ENCODE results near the gene TEX19.
A peak's percentile ranks its signal among the peaks of the same experiment; 100 is the strongest.
"Not testable (repeated sequence)": the region's sequence is repeated elsewhere in the genome, so short reads cannot be mapped to it uniquely, and the experiment has no call there.

Gene TEX19

DNA sequence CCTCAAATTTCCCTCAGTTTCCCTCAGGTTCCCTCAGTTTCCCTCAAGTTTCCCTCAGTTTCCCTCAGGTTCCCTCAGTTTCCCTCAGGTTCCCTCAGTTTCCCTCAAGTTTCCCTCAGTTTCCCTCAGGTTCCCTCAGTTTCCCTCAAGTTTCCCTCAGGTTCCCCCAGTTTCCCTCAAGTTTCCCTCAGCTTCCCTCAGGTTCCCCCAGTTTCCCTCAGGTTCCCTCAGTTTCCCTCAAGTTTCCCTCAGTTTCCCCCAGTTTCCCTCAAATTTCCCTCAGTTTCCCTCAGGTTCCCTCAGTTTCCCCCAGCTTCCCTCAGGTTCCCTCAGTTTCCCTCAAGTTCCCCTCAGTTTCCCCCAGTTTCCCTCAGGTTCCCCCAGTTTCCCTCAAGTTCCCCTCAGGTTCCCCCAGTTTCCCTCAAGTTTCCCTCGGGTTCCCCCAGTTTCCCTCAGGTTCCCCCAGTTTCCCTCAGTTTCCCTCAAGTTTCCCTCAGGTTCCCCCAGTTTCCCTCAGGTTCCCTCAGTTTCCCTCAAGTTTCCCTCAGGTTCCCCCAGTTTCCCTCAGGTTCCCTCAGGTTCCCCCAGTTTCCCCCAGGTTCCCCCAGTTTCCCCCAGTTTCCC, 516 bp downstream of the TEX19 start:
- DNase-seq, result not testable (repeated sequence)

DNA sequence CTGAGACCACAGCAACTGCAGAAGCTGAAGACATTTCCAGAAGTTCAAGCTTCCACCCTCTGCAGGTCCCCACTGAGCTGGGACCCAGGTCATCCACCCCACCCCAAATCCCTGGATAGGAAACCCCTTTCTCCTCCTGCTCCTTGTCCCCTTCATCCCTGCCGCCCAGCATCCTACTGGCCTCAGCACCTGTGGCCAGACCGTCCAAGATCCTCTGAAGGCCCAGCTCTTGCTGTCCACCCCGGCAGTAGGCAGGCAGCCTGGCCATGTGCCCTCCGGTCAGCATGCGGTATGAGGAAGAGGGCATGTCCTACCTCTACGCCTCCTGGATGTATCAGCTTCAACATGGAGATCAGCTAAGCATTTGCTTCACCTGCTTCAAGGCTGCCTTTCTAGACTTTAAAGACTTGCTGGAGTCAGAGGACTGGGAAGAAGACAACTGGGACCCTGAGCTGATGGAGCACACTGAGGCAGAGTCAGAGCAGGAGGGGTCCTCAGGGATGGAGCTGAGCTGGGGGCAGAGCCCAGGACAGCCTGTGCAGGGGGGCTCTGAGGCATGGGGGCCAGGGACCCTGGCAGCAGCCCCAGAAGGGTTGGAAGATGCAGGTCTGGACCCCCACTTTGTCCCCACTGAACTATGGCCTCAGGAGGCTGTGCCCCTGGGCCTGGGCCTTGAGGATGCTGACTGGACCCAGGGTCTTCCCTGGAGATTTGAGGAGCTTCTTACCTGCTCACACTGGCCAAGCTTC, 3.0 kb downstream of the TEX19 start:
- DNase-seq, result no peak

DNA sequence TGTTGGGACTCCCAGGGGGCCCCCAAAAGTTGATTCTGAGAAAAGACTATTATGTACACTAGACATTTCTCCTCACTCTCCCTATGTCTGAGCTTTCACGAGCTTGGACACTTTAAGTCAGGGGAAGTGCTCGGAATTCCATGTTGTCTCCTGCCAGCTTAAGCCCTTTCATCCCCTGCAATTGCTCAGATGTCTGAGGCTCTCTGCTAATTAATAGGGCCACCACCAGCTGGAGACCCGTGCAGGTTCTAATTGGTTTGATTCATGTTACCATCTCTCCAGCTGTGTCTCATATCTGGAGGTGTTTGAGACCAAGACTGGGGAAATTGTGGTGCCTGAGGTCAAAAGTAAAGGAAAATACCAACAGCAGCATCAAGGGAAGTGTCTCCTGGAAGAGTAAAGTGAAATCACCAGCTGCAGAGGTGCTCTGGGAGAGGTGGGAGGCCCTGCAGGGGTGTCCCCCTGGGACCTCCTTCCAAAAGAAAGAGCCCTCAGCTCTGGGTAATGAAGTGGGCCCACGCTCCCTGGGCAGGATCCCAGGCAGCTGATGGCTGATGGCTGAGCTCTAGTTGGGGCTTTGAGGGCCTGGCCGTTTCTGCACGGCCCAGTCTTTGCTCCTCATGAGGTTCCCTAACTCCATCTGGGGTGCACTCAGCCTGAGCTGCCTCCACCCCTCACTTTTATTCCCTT, 6.7 kb downstream of the TEX19 start:
- DNase-seq, result no peak

DNA sequence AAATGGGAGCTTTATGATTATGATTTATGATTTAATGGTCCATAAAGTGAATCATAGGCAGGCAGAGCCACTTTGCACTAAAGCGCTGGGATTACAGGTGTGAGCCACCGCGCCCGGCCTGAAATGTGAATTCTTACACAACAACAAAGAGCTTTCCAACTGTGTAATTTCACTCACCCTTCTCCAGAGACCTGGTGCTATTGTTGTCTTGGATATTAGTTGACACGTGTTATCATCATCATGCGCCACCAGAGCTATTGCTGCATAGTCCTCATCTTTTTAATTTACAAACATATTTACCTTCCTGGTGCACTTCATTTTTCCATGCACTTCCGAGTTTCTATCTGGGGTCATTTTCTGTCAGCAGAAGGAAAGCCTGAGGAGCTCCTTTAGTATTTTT, 7.7 kb downstream of the TEX19 start:
- no peak for DNase-seq

DNA sequence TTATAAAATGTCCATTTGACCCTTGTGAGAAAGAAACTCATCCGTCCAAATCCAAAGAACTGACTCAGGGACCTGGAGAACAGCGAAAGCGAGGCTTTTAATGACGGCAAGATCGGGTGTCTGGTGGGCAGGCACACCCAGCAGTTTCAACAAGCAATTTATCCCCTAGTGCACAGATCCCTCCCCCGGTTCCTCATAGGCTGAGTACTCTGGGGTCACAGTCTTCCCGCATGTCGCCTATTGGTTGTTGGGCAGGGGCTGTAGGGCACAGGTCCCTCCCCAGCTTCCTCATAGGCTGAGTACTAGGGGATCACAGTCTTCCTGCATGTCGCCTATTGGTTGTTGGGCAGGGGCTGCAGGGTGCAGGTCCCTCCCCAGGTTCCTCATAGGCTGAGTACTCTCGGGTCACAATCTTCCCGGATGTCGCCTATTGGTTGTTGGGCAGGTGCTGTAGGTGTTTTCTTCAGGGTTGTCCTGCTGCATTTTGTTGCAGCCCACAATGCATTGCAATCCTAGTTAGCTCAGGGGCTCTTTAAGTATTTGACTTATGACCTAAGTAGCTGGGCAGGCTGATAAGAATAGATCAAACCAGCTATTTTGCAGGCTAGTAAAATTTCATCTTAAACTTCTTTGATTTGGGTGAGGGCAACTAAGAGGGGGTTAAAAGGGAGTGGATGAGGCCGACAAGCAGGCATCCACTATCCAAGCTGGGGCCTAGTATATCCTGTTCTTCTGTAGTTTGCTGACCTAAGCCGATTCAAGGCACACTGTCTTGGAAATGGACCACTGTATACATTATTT, 8.9 kb downstream of the TEX19 start:
- no peak for DNase-seq

DNA sequence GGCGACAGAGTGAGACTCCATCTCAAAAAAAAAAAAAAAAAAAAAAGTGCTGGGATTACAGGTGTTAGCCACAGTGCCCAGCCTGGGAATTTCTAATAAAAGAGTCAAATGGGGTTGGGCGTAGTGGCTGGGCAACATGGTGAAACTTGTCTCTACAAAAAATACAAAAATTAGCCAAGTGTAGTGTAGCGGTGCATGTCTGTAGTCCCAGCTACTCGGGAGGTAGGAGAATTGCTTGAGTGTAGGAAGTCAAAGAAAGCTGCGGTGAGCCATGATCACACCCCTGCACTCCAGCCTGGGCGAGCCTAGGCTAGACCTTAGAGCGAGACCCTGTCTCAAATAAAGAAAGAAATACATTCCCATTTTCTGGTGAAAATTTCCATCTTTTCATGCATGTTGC, 10.2 kb downstream of the TEX19 start:
- DNase-seq, result no peak

DNA sequence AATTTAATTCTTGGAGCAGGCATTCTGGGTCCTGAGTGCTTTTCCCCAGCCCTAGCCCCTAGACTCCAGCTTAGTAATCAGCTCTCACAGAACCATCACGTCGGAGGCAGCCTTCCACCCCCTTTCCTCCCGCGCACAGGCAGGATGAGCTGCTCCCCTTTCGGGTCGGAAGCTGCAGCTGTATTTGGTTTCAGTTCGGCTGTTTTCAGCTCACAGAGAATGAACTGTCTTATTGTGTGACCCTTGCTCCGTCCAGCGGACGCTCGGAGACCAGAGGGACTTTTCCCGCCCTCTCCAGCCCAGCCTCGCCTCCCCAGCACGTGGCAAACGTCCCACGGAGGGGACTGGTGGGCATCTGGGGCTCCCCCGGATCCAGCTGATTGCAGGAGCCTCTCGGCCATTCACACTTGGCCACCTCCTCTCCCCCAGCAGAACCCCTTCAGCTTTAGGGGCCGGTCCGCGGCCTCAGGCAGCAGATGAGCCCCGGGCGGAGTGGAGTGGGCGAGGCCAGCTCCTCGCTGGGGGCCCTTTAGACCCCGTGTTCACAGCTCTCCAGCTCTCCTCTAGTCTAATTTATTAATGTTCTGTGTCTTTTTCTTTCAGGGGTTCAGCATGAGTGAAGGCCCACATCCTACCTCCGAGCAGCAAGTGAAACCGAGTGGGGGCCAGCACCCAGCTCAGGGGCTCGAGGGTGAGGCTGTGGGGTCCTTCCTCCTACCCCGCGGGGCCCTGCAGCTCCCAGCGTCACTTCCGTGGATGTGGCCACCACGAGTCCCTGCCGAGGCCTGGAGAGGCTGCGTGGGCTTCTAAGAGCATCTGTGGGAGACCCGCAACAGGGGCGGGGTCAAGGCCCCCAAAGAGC, 11.7 kb downstream of the TEX19 start:
- DNase-seq, result peak in 2 of 6 experiments; percentile 13 to 16

DNA sequence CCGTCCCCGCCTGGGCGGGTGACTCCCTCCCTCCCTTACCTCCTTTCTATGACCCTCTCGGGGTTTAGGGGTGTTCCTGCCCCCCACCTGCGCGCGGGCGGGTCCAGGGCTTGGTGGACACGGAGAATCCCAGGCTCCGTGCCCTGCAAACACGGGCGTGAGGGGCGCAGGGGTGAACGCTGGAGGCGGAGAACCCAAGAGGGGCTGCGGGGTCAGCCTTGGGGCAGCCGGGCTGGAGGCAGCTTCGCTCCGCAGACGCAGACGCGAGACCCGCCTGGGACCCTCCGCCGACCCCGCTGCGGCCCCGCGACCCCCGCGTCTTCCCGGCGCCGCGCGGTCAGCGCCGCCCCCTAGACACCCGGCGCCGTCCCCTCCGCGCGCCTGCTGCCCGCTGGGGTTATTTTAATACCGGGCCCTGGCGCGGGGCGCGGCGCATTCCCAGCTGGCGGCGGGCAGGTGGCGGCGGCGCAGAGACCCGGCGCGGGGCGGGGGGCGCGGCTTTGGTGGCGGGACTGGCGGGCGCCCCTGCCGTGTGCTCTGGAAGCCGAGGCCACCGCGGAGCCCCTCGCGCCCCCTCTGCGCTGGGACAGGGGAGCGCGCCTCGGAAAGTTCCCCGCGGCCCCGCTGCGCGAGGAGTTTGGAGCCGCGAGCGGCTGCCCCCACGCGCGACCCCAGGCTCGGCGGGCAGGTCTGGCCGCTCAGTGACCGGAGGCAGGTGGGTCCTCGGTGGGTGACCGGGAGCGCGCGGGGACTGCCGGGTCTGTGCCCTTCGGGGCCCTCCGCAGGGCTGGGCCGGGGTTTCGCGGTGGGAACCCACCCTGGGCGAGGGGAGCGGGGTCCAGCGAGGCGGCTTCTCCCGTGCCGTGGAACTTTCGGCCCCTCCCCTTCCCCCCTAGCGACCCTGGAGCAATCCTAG, 12.5 kb downstream of the TEX19 start, which contains the start of gene UTS2R:
Gene UTS2R, plus strand, starts transcription at position 433 of the 916 bp plus-strand sequence. CDS start 2,560 bp downstream, outside the sequence.
- DNase-seq, result no peak

DNA sequence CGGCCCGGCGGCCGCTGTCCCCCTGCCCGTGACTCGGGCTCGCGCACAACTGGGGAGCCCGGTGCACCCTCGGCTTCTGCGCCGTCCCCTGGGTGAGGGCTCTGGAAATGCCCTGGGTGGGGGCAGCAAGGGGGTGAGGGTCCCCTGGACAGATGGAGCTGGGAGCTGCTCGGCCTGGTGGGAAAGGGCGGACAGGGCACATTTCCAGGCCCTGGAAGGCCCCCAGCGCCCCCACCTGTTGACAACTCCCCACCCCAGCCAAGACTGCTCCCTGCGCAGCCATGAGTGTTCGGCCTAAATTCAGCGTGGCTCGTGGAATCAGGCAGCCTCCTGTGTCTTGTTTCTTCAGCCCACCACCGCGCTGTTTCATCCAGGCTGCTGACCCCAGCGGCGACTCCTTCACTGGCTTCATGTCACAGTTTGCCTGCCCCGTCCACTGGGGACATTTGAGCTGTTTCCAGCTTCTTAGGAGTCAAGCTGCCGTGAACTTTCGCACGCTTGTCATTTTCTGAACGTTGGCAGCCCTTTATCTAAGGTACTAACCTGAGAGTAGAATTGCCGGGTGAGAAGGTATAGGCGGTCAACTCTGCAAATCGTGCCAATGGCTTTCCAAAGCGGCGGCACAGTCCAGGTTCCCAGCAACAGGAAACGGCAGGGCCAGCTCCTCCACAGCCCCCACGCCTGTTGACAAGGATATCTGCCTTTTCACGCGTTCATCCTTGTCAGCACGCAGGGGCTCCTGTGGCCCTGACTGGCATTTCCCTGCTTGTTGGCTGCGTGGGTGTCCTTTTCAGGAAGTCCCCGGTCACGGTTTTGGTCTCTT, 13.4 kb downstream of the TEX19 start:
- DNase-seq, result no peak

DNA sequence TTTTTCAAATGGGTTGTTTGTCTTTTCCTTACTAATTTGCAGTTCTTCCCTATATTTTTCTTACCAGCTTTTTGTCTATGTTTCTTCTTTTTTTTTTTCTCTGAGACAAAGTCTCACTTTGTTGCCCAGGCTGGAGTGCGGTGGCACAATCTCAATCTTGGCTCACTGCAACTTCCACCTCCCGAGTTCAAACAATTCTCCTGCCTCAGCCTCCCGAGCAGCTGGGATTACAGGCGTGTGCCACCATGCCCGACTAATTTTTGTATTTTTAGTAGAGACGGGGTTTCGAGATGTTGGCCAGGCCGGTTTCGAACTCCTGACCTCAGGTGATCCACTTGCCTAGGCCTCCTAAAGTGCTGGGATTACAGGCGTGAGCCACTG, 14.0 kb downstream of the TEX19 start:
- not testable (repeated sequence) for DNase-seq

DNA sequence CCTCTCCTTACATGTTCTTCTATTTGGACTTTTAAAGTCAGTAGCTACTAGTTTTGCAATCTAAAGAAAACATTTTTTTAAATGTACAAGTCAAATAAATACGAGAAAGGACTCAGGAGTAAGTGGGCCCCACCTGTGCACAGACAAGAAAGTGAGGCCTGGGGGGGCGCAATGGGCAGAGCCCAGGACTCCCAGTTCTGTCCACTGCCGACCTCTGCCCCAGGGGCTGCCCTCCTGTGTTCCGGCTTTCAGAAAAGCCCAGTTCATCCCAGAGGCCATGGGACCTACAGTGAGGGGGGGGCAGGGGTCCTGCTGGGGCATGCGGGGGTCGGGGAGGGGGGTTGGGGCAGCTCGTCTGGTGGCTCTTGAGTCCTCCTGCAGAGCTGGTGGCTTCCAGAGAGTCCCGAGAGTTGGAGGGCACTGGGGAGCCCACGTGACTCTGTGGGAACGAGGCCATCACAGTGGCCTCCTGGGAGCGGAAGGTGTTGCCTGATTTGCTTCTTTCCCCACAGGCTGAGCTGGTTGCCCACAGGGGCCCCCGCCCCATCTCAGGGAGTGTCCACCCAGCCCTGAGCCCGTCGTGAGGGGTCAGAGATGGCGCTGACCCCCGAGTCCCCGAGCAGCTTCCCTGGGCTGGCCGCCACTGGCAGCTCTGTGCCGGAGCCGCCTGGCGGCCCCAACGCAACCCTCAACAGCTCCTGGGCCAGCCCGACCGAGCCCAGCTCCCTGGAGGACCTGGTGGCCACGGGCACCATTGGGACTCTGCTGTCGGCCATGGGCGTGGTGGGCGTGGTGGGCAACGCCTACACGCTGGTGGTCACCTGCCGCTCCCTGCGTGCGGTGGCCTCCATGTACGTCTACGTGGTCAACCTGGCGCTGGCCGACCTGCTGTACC, 14.9 kb downstream of the TEX19 start:
- DNase-seq, result no peak

DNA sequence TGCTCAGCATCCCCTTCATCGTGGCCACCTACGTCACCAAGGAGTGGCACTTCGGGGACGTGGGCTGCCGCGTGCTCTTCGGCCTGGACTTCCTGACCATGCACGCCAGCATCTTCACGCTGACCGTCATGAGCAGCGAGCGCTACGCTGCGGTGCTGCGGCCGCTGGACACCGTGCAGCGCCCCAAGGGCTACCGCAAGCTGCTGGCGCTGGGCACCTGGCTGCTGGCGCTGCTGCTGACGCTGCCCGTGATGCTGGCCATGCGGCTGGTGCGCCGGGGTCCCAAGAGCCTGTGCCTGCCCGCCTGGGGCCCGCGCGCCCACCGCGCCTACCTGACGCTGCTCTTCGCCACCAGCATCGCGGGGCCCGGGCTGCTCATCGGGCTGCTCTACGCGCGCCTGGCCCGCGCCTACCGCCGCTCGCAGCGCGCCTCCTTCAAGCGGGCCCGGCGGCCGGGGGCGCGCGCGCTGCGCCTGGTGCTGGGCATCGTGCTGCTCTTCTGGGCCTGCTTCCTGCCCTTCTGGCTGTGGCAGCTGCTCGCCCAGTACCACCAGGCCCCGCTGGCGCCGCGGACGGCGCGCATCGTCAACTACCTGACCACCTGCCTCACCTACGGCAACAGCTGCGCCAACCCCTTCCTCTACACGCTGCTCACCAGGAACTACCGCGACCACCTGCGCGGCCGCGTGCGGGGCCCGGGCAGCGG, 15.7 kb downstream of the TEX19 start:
- no peak for DNase-seq

DNA sequence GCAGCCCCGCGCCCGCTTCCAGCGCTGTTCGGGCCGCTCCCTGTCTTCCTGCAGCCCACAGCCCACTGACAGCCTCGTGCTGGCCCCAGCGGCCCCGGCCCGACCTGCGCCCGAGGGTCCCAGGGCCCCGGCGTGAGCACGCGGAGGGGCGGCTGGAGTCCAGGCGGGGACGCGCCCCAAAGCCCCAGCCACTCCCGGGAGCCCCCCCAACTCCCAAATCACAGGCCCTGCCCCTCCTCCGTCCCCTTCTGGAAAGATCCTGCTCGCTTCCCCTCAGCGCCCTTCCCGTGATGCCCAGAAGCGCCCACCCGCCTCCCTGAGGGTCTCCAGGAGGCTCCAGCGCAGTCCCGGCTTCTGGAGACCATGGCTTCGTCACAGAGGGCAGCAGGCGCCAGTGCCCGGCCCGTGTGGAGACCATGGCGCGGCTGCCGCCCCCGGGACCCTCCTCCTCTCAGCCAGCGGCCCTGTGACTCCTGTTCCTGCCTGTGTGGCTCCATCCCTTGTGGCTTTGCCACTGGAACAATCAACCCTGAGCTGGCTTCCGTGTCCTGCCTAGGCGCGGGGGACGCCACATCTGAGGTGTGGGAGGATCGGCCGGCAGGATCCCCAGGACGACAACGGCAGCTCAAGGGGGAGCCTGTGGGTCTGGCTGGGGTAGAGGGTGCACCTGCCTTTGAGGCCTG, 16.5 kb downstream of the TEX19 start:
- no peak for DNase-seq

DNA sequence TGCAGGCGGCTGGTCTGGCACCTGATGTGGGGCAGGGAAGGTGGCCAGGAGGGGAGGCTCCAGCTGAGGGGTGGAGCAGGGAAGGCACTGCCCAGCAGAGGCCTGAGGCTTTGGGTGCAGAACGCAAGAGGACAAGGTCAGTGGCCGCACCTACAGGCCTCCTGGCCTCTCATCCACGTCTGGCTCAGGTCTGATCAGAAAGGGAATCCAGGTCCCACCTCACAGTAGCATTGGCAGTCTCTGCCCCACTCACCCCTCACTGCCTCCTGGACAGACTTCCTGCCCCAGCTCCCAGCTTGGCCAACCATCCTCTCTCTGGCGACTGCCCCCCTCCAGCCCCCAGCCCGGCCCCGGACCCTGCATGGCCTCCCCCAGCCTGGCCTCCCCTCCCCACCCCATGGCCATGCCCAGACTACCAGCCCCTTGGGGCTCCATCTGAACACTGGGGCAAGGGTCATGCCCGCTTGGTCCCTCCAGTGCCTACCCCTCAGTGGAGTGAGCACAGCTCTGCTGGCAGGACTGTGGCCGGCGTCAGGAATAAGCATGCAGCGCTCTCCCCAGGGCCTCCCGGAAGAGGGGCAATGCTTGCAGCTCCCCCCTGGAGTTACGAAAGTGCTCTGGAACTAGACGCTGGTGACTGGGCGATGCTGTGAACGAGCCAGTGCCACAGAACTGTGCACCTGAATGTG, 17.1 kb downstream of the TEX19 start:
- no peak for DNase-seq

DNA sequence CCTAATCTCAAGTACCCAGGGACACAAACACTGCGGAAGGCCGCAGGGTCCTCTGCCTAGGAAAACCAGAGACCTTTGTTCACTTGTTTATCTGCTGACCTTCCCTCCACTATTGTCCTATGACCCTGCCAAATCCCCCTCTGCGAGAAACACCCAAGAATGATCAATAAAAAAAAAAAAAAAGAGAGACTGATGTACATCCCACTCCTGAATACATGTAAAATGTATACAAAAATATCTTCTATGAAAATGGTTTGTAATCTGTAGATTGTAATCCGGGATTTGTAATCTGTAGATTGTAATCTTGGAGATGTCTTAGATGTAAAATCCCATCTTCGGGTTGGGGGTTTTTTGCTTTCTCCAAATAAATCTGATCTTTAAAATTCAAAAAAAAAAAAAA, 18.2 kb downstream of the TEX19 start:
- DNase-seq, result not testable (repeated sequence)

DNA sequence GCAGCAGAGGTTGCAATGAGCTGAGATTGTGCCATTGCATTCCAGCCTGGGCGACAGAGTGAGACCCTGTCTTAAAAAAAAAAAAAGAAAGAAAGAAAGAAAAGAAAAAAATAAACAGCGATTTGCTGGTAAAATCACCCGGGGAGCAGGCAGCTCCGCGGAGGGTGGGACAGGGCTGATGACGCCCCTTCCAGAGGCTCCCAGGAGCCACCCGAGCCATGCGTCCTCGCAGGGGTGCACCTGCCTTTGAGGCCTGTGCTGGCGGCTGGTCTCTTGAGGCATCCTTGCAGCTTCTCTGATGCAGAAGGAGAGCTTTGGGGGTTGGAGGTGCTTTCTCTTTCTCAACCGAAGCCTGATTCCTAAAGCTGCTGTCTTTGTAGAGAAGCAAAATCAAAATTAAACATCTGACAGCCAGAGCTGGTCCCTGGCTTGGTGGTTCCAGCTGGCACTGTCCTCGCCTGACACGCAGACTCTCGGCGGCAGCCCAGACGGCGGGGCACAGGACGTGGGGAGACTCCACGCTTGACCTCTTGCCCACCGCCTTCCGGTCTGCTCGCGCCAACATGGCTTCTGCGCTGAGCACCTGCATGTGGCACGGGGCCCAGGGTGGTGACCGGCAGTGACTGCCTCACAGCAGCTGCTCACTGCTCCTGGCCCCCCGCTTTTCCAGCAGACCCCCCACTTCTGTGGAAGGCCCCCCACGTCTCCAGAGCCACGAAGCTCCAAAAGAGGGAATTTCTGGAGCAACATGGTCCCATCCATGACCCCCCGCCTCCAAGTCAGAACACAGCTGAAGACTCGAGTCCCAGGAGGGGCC, 19.1 kb downstream of the TEX19 start:
- no peak for DNase-seq
